Activated naive CD8-positive, alpha-beta T cell treated with anti-CD3 and anti-CD28 coated beads, Interleukin-2, amount 50 U/mL, for 16 hours (primary cell): ENCODE results near the gene FMC1.
"Not testable (repeated sequence)": the region's sequence is repeated elsewhere in the genome, so short reads cannot be mapped to it uniquely, and the experiment has no call there.

Source experiments
- DNase-seq: peaks from one replicate; pipeline ENCODE4 v3.0.0-alpha.2; 2020; ENCODE audit warnings: low read depth, low spot score

FMC1 gene

GRCh38 chr7:139341058-139341775 lies at the start of gene FMC1:
TSS of gene FMC1 (plus strand) at chr7:139341337. CDS start at chr7:139341385, 48 bp downstream.
- peak; percentile 70 for DNase-seq

- no peak for DNase-seq
Measured at GRCh38 chr7:139292821-139293220, 48.3 kb upstream of the FMC1 start.

GRCh38 chr7:139293534-139293933 lies 47.6 kb upstream of the FMC1 start:
- no peak for DNase-seq

GRCh38 chr7:139294241-139294640 lies 46.9 kb upstream of the FMC1 start:
- no peak for DNase-seq

GRCh38 chr7:139294951-139295575 lies 46.1 kb upstream of the FMC1 start:
- DNase-seq, result no peak

GRCh38 chr7:139297795-139298194 lies 43.3 kb upstream of the FMC1 start:
- no peak for DNase-seq

GRCh38 chr7:139299296-139299695 lies 41.8 kb upstream of the FMC1 start:
- DNase-seq, result no peak

GRCh38 chr7:139300390-139300789 lies 40.7 kb upstream of the FMC1 start:
- no peak for DNase-seq

- no peak for DNase-seq
Measured at GRCh38 chr7:139304517-139304916, 36.6 kb upstream of the FMC1 start.

GRCh38 chr7:139317939-139318505 lies 23.1 kb upstream of the FMC1 start:
- DNase-seq, result no peak

- no peak for DNase-seq
Measured at GRCh38 chr7:139321071-139321745, 19.9 kb upstream of the FMC1 start.

GRCh38 chr7:139324709-139325108 lies 16.4 kb upstream of the FMC1 start:
- not testable (repeated sequence) for DNase-seq

GRCh38 chr7:139328375-139328774 lies 12.8 kb upstream of the FMC1 start:
- DNase-seq, result no peak

GRCh38 chr7:139329119-139329518 lies 12.0 kb upstream of the FMC1 start:
- no peak for DNase-seq

GRCh38 chr7:139330333-139331030 lies 10.7 kb upstream of the FMC1 start:
- no peak for DNase-seq

- no peak for DNase-seq
Measured at GRCh38 chr7:139332697-139333359, 8.3 kb upstream of the FMC1 start.

GRCh38 chr7:139333443-139333842 lies 7.7 kb upstream of the FMC1 start:
- not testable (repeated sequence) for DNase-seq

GRCh38 chr7:139334399-139335150 lies 6.6 kb upstream of the FMC1 start:
- DNase-seq, result no peak

- DNase-seq, result no peak
Measured at GRCh38 chr7:139339025-139339424, 2.1 kb upstream of the FMC1 start.

- no peak for DNase-seq
Measured at GRCh38 chr7:139339698-139340036, 1.5 kb upstream of the FMC1 start.
